Measurements from ENCODE around the gene P3H2.

Gene P3H2

DNA sequence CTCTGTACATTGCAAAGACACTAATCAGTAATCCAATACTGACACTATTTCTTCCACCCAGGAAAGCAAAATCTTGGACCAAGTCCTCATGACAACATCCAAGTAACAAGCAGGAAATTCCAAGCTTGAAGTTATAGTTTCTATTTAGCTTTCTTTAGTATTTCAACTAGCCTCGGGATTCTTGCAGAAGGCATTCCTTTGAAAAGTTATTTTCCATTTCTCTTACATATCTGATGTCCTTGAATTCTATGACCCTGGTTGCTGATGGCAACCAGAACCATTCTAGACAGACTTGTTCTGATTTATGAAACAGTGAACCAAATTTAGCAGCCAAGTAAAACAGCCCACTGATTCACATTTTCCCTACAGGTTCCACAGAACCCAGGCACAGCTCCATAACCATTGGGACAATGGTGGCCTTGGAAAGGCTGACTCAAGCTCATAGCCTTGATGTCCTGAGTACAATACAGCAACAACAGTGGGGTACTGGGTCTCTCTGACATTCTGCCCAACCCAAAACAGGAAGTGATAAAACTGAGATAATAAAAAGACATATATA lies 26.5 kb downstream of the P3H2 start:
- H3K4me3 ChIP-seq (ENCODE audit: low read depth, low read length) = no peak overlapping the region
- ChIA-PET CTCF (interaction anchor here (1.7 kb wide), 1 partner anchor 127 kb away, joined by 4 read pairs; no protein-coding TSS in a partner anchor), POLR2A (no interaction called here)
- H3K27ac ChIP-seq (ENCODE audit: extremely low read depth, low read depth, low read length) = no peak overlapping the region
- no peak for TF ChIP-seq ZBTB8A (tag by site-specific recombination; IDR thresholded peaks at IDR 0.05)
- no peak for TF ChIP-seq HOXA7 (CRISPR knock-in tag; IDR thresholded peaks at IDR 0.05; ENCODE audit: borderline replicate concordance)
- no peak for TF ChIP-seq ZFP3 (tag by site-specific recombination; IDR thresholded peaks at IDR 0.05; ENCODE audit: low read depth)
- TF ChIP-seq ZNF391 (tag by site-specific recombination; IDR thresholded peaks at IDR 0.05; ENCODE audit: borderline replicate concordance, low read depth) = no peak
- TF ChIP-seq ZNF544 (tag by site-specific recombination; IDR thresholded peaks at IDR 0.05) = no peak
- no peak for TF ChIP-seq ZNF677 (tag by site-specific recombination; IDR thresholded peaks at IDR 0.05)
- no peak for TF ChIP-seq KLF8 (tag by site-specific recombination; IDR thresholded peaks at IDR 0.05)
- TF ChIP-seq ZNF501 (tag by site-specific recombination; IDR thresholded peaks at IDR 0.05) = no peak
- TF ChIP-seq ZNF404 (tag by site-specific recombination; IDR thresholded peaks at IDR 0.05) = no peak
- TF ChIP-seq, protein P1, sequence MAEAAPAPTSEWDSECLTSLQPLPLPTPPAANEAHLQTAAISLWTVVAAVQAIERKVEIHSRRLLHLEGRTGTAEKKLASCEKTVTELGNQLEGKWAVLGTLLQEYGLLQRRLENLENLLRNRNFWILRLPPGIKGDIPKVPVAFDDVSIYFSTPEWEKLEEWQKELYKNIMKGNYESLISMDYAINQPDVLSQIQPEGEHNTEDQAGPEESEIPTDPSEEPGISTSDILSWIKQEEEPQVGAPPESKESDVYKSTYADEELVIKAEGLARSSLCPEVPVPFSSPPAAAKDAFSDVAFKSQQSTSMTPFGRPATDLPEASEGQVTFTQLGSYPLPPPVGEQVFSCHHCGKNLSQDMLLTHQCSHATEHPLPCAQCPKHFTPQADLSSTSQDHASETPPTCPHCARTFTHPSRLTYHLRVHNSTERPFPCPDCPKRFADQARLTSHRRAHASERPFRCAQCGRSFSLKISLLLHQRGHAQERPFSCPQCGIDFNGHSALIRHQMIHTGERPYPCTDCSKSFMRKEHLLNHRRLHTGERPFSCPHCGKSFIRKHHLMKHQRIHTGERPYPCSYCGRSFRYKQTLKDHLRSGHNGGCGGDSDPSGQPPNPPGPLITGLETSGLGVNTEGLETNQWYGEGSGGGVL (tag by site-specific recombination; IDR thresholded peaks at IDR 0.05) = no peak
- no peak for TF ChIP-seq SETDB1 (IDR thresholded peaks at IDR 0.05; ENCODE audit: insufficient read length, low read length)
- no peak for TF ChIP-seq ZNF112 (tag by site-specific recombination; IDR thresholded peaks at IDR 0.05)
- TF ChIP-seq ZEB2 (tag by site-specific recombination; IDR thresholded peaks at IDR 0.05) = no peak
- TF ChIP-seq, protein P2, sequence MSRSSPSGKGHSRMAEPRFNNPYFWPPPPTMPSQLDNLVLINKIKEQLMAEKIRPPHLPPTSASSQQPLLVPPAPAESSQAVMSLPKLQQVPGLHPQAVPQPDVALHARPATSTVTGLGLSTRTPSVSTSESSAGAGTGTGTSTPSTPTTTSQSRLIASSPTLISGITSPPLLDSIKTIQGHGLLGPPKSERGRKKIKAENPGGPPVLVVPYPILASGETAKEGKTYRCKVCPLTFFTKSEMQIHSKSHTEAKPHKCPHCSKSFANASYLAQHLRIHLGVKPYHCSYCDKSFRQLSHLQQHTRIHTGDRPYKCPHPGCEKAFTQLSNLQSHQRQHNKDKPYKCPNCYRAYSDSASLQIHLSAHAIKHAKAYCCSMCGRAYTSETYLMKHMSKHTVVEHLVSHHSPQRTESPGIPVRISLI (tag by site-specific recombination; IDR thresholded peaks at IDR 0.05) = no peak
- TF ChIP-seq, protein P3, sequence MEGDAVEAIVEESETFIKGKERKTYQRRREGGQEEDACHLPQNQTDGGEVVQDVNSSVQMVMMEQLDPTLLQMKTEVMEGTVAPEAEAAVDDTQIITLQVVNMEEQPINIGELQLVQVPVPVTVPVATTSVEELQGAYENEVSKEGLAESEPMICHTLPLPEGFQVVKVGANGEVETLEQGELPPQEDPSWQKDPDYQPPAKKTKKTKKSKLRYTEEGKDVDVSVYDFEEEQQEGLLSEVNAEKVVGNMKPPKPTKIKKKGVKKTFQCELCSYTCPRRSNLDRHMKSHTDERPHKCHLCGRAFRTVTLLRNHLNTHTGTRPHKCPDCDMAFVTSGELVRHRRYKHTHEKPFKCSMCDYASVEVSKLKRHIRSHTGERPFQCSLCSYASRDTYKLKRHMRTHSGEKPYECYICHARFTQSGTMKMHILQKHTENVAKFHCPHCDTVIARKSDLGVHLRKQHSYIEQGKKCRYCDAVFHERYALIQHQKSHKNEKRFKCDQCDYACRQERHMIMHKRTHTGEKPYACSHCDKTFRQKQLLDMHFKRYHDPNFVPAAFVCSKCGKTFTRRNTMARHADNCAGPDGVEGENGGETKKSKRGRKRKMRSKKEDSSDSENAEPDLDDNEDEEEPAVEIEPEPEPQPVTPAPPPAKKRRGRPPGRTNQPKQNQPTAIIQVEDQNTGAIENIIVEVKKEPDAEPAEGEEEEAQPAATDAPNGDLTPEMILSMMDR (tag by site-specific recombination; IDR thresholded peaks at IDR 0.05) = no peak
- TF ChIP-seq ZFP37 (tag by site-specific recombination; IDR thresholded peaks at IDR 0.05) = no peak
- H3K9me3 ChIP-seq (ENCODE audit: control insufficient read depth, insufficient read depth, low read depth, low read length) = no peaks in the 10 kb centered on the region
- H3K36me3 ChIP-seq (ENCODE audit: control insufficient read depth in 2 of 2, insufficient read depth in 1 of 2, low read length in 2 of 2) = no peaks in the 10 kb centered on the region
- H3K4me1 ChIP-seq (ENCODE audit: control insufficient read depth, insufficient read depth, low read length) = peaks cover 3% of the 10 kb centered on the region

DNA sequence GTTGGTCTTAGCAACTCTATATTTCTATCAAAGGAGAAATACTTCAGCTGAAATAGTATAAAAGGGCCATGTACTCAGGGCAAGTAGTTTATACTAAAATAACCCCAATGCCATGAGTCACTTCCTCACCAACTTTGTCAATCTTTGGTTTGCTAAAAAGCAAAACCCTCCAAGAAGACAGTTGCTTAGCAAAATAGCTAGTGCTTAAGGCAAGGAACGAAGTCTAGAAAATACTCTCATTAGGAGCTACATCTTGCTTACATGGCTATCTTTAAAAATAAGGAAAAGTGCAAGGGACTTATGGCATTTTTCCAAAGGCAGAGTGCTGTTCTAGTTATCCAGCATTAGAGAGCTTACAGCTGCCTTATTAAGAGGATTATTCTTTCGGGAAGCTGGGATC lies 28.4 kb downstream of the P3H2 start:
- Histone ChIP-seq H3K9me3 (ENCODE audit: control insufficient read depth, insufficient read depth, low read depth, low read length) (no peaks in the 10 kb centered on the region), H3K27ac (ENCODE audit: extremely low read depth, low read depth, low read length) (no peak overlapping the region), H3K4me1 (ENCODE audit: control insufficient read depth, insufficient read depth, low read length) (no peaks in the 10 kb centered on the region; the same call in 1 of the 2 replicates), H3K36me3 (ENCODE audit: control insufficient read depth in 2 of 2, insufficient read depth in 1 of 2, low read length in 2 of 2) (no peaks in the 10 kb centered on the region), H3K4me3 (ENCODE audit: low read depth, low read length) (no peak overlapping the region)
- ChIA-PET CTCF (no interaction called here), POLR2A (interaction anchor here (1.3 kb wide), 1 partner anchor 28 kb away, joined by 4 read pairs; the partner anchor contains the start of gene P3H2)
- TF ChIP-seq, protein P4, sequence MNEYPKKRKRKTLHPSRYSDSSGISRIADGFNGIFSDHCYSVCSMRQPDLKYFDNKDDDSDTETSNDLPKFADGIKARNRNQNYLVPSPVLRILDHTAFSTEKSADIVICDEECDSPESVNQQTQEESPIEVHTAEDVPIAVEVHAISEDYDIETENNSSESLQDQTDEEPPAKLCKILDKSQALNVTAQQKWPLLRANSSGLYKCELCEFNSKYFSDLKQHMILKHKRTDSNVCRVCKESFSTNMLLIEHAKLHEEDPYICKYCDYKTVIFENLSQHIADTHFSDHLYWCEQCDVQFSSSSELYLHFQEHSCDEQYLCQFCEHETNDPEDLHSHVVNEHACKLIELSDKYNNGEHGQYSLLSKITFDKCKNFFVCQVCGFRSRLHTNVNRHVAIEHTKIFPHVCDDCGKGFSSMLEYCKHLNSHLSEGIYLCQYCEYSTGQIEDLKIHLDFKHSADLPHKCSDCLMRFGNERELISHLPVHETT (tag by site-specific recombination; IDR thresholded peaks at IDR 0.05) = no peak
- no peak for TF ChIP-seq ZNF302 (tag by site-specific recombination; IDR thresholded peaks at IDR 0.05; ENCODE audit: low read depth)
- no peak for TF ChIP-seq ZNF596 (tag by site-specific recombination; IDR thresholded peaks at IDR 0.05)
- no peak for TF ChIP-seq YY2 (tag by site-specific recombination; IDR thresholded peaks at IDR 0.05)
- no peak for TF ChIP-seq KLF9 (tag by site-specific recombination; IDR thresholded peaks at IDR 0.05; ENCODE audit: low read depth)
- TF ChIP-seq ZNF214 (tag by site-specific recombination; IDR thresholded peaks at IDR 0.05; ENCODE audit: borderline replicate concordance) = no peak
- no peak for TF ChIP-seq ZNF555 (tag by site-specific recombination; conservative IDR thresholded peaks at IDR 0.05)
- TF ChIP-seq, protein P5, sequence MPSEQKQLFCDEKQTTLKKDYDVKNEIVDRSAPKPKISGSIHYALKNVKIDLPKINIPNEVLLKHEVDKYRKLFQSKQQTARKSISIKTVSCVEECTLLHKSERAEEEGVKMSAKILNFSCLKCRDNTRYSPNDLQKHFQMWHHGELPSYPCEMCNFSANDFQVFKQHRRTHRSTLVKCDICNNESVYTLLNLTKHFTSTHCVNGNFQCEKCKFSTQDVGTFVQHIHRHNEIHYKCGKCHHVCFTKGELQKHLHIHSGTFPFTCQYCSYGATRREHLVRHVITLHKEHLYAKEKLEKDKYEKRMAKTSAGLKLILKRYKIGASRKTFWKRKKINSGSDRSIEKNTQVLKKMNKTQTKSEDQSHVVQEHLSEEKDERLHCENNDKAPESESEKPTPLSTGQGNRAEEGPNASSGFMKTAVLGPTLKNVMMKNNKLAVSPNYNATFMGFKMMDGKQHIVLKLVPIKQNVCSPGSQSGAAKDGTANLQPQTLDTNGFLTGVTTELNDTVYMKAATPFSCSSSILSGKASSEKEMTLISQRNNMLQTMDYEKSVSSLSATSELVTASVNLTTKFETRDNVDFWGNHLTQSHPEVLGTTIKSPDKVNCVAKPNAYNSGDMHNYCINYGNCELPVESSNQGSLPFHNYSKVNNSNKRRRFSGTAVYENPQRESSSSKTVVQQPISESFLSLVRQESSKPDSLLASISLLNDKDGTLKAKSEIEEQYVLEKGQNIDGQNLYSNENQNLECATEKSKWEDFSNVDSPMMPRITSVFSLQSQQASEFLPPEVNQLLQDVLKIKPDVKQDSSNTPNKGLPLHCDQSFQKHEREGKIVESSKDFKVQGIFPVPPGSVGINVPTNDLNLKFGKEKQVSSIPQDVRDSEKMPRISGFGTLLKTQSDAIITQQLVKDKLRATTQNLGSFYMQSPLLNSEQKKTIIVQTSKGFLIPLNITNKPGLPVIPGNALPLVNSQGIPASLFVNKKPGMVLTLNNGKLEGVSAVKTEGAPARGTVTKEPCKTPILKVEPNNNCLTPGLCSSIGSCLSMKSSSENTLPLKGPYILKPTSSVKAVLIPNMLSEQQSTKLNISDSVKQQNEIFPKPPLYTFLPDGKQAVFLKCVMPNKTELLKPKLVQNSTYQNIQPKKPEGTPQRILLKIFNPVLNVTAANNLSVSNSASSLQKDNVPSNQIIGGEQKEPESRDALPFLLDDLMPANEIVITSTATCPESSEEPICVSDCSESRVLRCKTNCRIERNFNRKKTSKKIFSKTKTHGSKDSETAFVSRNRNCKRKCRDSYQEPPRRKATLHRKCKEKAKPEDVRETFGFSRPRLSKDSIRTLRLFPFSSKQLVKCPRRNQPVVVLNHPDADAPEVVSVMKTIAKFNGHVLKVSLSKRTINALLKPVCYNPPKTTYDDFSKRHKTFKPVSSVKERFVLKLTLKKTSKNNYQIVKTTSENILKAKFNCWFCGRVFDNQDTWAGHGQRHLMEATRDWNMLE (tag by site-specific recombination; conservative IDR thresholded peaks at IDR 0.05; ENCODE audit: low read depth) = no peak
